HG02610 (cell line): ENCODE measurements around the gene SLC6A5.

Source experiments
- ATAC-seq: cut with Tn5 transposase; IDR thresholded peaks from one replicate; pipeline ENCODE4 v1.9.1; 2021; ENCODE audit warnings: mild to moderate bottlenecking, moderate library complexity; ENCODE audit not compliant: unreplicated experiment

SLC6A5 gene

GRCh38 chr11:20618083-20618482 lies 18.7 kb downstream of the SLC6A5 start:
- no peak for ATAC-seq

GRCh38 chr11:20620988-20621387 lies 21.6 kb downstream of the SLC6A5 start:
- no peak for ATAC-seq

GRCh38 chr11:20621679-20622078 lies 22.3 kb downstream of the SLC6A5 start:
- ATAC-seq = no peak

GRCh38 chr11:20623252-20623651 lies 23.8 kb downstream of the SLC6A5 start:
- no peak for ATAC-seq

- no peak for ATAC-seq
Measured at GRCh38 chr11:20626279-20626678, 26.9 kb downstream of the SLC6A5 start.

GRCh38 chr11:20627026-20627425 lies 27.6 kb downstream of the SLC6A5 start:
- no peak for ATAC-seq

- ATAC-seq = no peak
Measured at GRCh38 chr11:20627701-20628100, 28.3 kb downstream of the SLC6A5 start.

GRCh38 chr11:20631519-20632168 lies 32.2 kb downstream of the SLC6A5 start:
- ATAC-seq = no peak

GRCh38 chr11:20632169-20632532 lies 32.7 kb downstream of the SLC6A5 start:
- ATAC-seq = no peak

GRCh38 chr11:20634044-20634443 lies 34.6 kb downstream of the SLC6A5 start:
- ATAC-seq = no peak

- ATAC-seq = no peak
Measured at GRCh38 chr11:20634781-20635180, 35.4 kb downstream of the SLC6A5 start.

- ATAC-seq = no peak
Measured at GRCh38 chr11:20638074-20638473, 38.7 kb downstream of the SLC6A5 start.

- no peak for ATAC-seq
Measured at GRCh38 chr11:20639688-20640087, 40.3 kb downstream of the SLC6A5 start.

- ATAC-seq = no peak
Measured at GRCh38 chr11:20640401-20640800, 41.0 kb downstream of the SLC6A5 start.

GRCh38 chr11:20644360-20644759 lies 45.0 kb downstream of the SLC6A5 start:
- ATAC-seq = no peak

GRCh38 chr11:20647976-20648565 lies 48.7 kb downstream of the SLC6A5 start:
- ATAC-seq = no peak

GRCh38 chr11:20652150-20652806 lies 52.9 kb downstream of the SLC6A5 start:
- ATAC-seq = no peak

GRCh38 chr11:20654038-20654437 lies 54.6 kb downstream of the SLC6A5 start:
- ATAC-seq = no peak

GRCh38 chr11:20656901-20657300 lies 57.5 kb downstream of the SLC6A5 start:
- no peak for ATAC-seq

- no peak for ATAC-seq
Measured at GRCh38 chr11:20658135-20658534, 58.7 kb downstream of the SLC6A5 start.

- ATAC-seq = no peak
Measured at GRCh38 chr11:20661445-20661844, 62.0 kb downstream of the SLC6A5 start.

- ATAC-seq = no peak
Measured at GRCh38 chr11:20661850-20662249, 62.4 kb downstream of the SLC6A5 start.
